GM18858 (cell line): ENCODE data around the gene B3GNT7.
A peak's percentile ranks its signal among the peaks of the same experiment; 100 is the strongest.
"Not testable (repeated sequence)": the region's sequence is repeated elsewhere in the genome, so short reads cannot be mapped to it uniquely, and the experiment has no call there.

Experiments used
- ATAC-seq: cut with Tn5 transposase; IDR thresholded peaks from one replicate; pipeline ENCODE4 v1.9.1; 2021; ENCODE audit not compliant: unreplicated experiment

The B3GNT7 gene

GRCh38 chr2:231399853-231400680 is 4.6 kb downstream of the B3GNT7 start:
- ATAC-seq = no peak

GRCh38 chr2:231400681-231401080 is 5.2 kb downstream of the B3GNT7 start:
- not testable (repeated sequence) for ATAC-seq

GRCh38 chr2:231401101-231401500 is 5.6 kb downstream of the B3GNT7 start:
- not testable (repeated sequence) for ATAC-seq

GRCh38 chr2:231403421-231404182 is 8.1 kb downstream of the B3GNT7 start:
- not testable (repeated sequence) for ATAC-seq

- ATAC-seq = not testable (repeated sequence)
Measured at GRCh38 chr2:231404183-231404578, 8.7 kb downstream of the B3GNT7 start.

- not testable (repeated sequence) for ATAC-seq
Measured at GRCh38 chr2:231405601-231406367, 10.3 kb downstream of the B3GNT7 start.

GRCh38 chr2:231407686-231408085 is 12.2 kb downstream of the B3GNT7 start:
- ATAC-seq = not testable (repeated sequence)

GRCh38 chr2:231408304-231408703 is 12.8 kb downstream of the B3GNT7 start:
- ATAC-seq = not testable (repeated sequence)

- ATAC-seq = no peak
Measured at GRCh38 chr2:231409776-231410175, 14.3 kb downstream of the B3GNT7 start.

GRCh38 chr2:231410293-231411004 is 14.9 kb downstream of the B3GNT7 start:
- ATAC-seq = no peak

- ATAC-seq = no peak
Measured at GRCh38 chr2:231411237-231411636, 15.7 kb downstream of the B3GNT7 start.

GRCh38 chr2:231411831-231412617 is 16.5 kb downstream of the B3GNT7 start:
- peak; percentile 92 for ATAC-seq

- no peak for ATAC-seq
Measured at GRCh38 chr2:231412618-231412963, 17.1 kb downstream of the B3GNT7 start.

- no peak for ATAC-seq
Measured at GRCh38 chr2:231413456-231413855, 17.9 kb downstream of the B3GNT7 start.

GRCh38 chr2:231413921-231414476 is 18.5 kb downstream of the B3GNT7 start:
- no peak for ATAC-seq

- no peak for ATAC-seq
Measured at GRCh38 chr2:231415029-231415428, 19.5 kb downstream of the B3GNT7 start.

- no peak for ATAC-seq
Measured at GRCh38 chr2:231418820-231419640, 23.5 kb downstream of the B3GNT7 start.

- no peak for ATAC-seq
Measured at GRCh38 chr2:231421051-231421580, 25.6 kb downstream of the B3GNT7 start.

- ATAC-seq = no peak
Measured at GRCh38 chr2:231422056-231422455, 26.5 kb downstream of the B3GNT7 start.
